Measurements from ENCODE around the gene KLF8. TPM values are rescaled to one million over a fixed set of nuclear protein-coding genes. Genes with fewer than 3 reads are reported as not detected.
"Not testable (repeated sequence)": the region's sequence is repeated elsewhere in the genome, so short reads cannot be mapped to it uniquely, and the experiment has no call there.

Gene KLF8
- not detected in 2 replicates for polyA plus RNA-seq (2014; cell fraction: cytosol; rRNA removed)
- polyA plus RNA-seq (2014; cell fraction: nucleus; rRNA removed), result 0.20 TPM in 1 of 2 replicates, not detected in the other

- DNase-seq (ENCODE audit: low spot score), result no peak
These were observed at the start of gene KLF8 for GRCh38 chrX:56232221-56233082. Gene KLF8, plus strand, starts transcription at chrX:56232356. Its CDS starts 979 bp downstream, at chrX:56233335.

DNA sequence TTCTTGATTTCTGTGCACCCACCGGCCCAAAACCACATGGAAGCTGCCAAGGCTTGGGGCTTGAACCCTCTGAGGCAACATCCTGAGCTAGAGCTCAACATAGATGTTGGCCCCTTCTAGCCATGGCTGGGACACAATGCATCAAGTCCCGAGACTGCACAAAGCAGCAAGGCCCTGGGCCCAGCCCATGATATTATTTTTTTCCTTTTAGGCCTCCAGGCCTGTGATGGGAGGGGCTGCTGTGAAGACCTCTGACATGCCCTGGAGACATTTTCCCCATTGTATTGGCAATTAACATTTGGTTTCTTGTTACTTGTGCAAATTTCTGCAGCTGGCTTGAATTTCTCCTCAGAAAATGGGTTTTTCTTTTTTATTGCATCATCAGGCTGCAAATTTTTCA, 25.2 kb upstream of the KLF8 start:
- DNase-seq (ENCODE audit: low spot score), result not testable (repeated sequence)

- DNase-seq (ENCODE audit: low spot score), result no peak
These were observed 20.5 kb upstream of the KLF8 start for GRCh38 chrX:56211701-56212100.

- no peak for DNase-seq (ENCODE audit: low spot score)
These were observed 15.8 kb upstream of the KLF8 start for GRCh38 chrX:56216332-56216731.

DNA sequence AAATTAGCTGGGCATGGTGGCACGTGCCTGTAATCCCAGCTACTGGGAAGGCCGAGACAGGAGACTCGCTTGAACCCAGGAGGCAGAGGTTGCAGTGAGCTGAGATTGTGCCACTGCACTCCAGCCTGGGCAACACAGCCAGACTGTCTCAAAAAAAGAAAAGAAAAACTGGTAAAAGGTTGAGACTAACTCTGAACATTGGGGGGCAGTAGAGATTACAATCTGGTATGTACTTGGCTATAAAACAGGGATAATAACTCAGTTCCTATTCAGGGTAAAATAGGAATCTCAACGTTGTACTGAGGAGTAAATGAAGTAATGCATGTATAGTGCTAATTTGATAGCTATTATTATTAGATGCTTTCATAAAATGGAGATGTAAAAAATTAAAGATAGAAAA, 12.5 kb upstream of the KLF8 start:
- no peak for DNase-seq (ENCODE audit: low spot score)

GRCh38 chrX:56221101-56221500, 11.1 kb upstream of the KLF8 start:
- DNase-seq (ENCODE audit: low spot score), result no peak

- DNase-seq (ENCODE audit: low spot score), result no peak
These were observed 9.6 kb upstream of the KLF8 start for GRCh38 chrX:56222473-56223000.

GRCh38 chrX:56226980-56227379, 5.2 kb upstream of the KLF8 start:
- no peak for DNase-seq (ENCODE audit: low spot score)

- no peak for DNase-seq (ENCODE audit: low spot score)
These were observed 3.2 kb upstream of the KLF8 start for GRCh38 chrX:56228914-56229313.

DNA sequence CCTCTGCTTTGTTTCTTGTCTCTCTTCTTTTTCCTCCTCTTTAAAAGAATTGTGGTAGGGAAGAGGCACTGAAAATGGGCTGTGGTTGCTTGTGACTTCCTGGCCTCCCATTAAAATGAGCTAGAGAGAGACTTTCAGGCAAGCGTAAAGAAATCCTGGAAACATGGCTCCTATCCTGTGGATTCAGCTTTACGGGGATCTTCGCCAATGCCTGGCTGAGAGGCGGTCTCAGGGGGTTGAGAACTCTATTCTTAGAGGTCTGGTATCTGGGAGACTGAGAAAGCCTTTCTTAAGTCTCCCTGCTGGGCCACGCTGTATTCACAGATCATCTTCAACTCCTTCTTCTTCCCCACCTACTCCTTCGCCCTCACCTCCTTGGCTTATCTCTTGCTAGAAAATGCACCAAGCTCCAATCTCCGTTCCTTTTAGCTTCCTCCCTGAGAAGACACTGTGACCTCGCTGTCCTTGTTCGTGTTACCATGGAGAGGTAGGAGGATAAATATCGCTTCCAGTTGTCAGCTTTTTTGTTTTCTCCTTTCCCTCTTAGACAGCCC, 542 bp upstream of the KLF8 start:
- no peak for DNase-seq (ENCODE audit: low spot score)

GRCh38 chrX:56233100-56233499, 944 bp downstream of the KLF8 start:
- DNase-seq (ENCODE audit: low spot score), result no peak

DNA sequence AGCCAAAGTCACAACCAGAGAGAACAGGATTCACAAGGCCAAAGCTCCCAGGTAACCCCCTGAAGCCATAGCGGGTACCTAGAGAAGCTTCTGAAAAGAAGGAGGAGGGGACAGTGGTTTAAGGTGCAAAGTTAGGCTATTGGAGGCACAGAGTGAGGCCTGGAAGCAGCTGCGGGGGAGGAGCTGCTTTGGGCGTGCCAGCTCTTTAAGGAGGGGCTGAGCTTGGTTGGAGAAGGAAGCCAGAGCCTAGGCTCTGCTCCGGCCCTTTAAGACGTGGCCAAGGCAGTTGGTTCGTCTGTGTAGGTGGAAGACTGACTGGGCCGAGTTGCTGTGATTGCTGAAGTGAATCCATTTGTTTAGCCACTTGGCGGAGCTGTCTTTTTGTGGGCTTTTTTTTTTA, 1.5 kb downstream of the KLF8 start:
- DNase-seq (ENCODE audit: low spot score), result no peak

GRCh38 chrX:56248492-56248891, 16.3 kb downstream of the KLF8 start:
- peak; percentile 31 for DNase-seq (ENCODE audit: low spot score)

GRCh38 chrX:56253832-56254703, 21.9 kb downstream of the KLF8 start:
- no peak for DNase-seq (ENCODE audit: low spot score)

DNA sequence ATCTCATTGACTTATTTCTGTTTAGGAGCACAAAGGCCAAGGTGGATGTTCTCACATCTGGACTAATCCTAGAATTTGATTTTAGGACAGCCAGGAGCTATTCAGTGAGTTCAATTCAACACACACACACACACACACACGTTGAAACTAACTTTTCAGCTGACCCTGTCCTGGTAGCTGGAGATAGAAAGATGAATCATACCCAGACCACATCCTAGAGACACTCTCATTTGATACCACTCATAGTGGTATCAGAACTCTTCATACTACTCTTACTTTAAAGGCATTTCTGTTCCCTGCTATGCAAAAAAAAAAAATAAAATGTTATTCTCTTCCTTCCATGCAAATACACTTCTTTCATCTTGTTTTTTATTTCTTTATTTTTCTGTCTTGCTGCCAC, 36.7 kb downstream of the KLF8 start:
- no peak for DNase-seq (ENCODE audit: low spot score)

GRCh38 chrX:56278692-56279091, 46.5 kb downstream of the KLF8 start:
- DNase-seq (ENCODE audit: low spot score), result no peak

- DNase-seq (ENCODE audit: low spot score), result no peak
These were observed 47.7 kb downstream of the KLF8 start for GRCh38 chrX:56279863-56280262.

DNA sequence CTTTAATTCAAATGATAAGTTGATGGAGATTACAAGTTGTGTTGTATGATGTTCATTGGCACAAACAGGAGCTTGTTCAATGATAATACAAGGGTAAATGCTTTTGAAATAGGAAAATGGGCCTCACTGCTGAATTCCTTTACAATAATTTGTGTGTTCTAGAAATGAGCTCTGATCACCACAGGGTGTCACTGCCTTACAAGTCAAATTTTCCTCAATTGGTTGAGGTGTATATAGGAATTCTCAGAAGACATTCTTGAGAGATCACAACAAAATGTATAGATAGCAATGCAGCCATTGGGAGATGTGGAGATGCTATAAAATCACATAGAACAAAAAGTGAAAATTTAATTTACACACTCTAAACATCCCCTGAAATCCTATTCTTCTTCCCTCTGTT, 49.6 kb downstream of the KLF8 start:
- DNase-seq (ENCODE audit: low spot score), result no peak

DNA sequence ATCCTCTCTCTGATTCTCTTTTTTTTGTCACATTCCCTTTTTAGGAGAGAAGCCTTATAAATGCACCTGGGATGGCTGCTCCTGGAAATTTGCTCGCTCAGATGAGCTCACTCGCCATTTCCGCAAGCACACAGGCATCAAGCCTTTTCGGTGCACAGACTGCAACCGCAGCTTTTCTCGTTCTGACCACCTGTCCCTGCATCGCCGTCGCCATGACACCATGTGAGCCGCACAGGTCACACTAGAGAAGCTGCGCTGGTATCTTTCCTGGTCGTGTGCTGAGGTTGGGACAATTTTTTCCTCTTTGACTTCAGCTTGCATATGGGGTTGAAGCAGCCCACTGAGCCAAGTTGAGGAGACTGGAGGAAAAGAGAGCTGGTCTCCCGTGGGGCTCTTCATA, 52.1 kb downstream of the KLF8 start:
- no peak for DNase-seq (ENCODE audit: low spot score)

GRCh38 chrX:56288608-56289007, 56.5 kb downstream of the KLF8 start:
- no peak for DNase-seq (ENCODE audit: low spot score)

DNA sequence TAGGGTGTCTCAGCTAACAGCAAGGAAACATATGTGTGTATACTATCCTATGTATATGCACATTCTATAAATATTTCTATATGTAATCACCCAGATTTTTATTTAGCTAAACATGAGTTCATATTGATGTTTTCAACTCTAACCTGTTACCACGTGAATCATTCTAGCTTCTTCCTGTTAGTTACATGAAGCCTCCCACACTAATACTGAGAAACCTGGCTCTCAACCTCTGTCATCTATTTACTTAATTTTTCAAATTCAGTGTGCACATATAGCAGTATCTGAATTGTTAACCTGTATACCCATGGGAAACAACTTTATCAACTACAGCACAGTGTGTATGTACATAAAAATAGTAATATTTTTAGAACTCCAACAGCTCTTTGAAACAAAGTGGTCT, 57.3 kb downstream of the KLF8 start:
- DNase-seq (ENCODE audit: low spot score), result no peak

DNA sequence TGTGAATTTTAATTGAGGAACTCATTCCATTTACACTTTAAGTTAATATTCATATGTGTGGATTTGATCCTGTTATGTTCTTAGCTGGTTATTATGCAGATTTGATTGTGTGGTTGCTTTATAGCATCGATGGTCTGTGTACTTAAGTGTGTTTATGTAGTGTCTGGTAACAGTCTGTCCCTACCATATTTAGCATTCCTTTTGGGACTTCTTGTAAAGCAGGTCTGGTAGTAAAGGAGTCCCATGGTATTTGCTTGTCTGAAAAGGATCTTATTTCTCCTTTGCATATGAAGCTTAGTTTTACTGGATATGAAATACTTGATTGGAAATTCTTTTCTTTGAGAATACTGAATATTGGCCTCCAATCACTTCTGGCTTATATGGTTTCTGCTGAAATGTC, 76.6 kb downstream of the KLF8 start:
- no peak for DNase-seq (ENCODE audit: low spot score)

Data from SK-N-DZ (cell line).